ENCODE results near the gene PRDM12. TPM values are rescaled to one million over a fixed set of nuclear protein-coding genes. Genes with fewer than 3 reads are reported as not detected.
"Not testable (repeated sequence)": the region's sequence is repeated elsewhere in the genome, so short reads cannot be mapped to it uniquely, and the experiment has no call there.

Gene PRDM12
- polyA plus RNA-seq, 1 donor (not counting 4 experiments of a cell fraction or from before 2014, with no cell fraction given), result not detected

DNA sequence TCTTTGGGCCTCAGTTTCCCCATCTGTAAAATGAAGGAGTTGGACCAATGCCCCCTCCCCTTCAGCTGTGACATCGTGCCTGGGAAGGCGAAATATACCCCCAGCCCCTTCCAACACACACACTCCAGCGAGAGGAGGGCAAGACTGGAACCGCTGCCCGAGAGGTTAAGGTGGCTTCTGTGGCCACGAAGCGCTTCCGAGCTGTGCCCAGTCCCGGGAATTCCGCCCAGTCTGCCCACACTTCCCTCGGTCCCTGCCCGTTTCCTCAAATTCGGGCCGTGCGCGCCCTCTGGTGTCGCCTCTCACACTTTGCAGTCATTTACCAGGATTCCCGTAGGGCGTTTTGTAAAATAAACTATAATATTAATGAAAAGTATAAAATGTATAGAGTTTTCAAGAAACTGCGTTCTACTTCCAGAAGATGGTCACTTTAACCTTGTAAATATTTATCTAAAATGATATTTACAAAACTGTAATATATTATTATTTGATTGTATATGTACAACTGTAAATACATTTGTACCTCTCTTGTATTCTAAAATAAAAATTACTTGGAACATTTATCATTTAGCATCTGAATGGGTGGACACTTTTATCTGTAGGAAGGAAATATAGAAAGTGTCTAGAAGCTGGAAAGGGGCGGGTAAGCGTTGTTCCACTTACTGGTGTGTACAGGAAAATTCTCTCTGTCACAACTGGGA, 18.2 kb downstream of the PRDM12 start:
- peaks cover 11% of the 10 kb centered on the region for H3K4me1 ChIP-seq (ENCODE audit: control insufficient read depth, extremely low read depth, insufficient read depth, low read length)
- FAIRE-seq (no peak), DNase-seq (ENCODE audit: low read depth, low spot score) (no peak)
- H3K9me3 ChIP-seq (ENCODE audit: control insufficient read depth, low read depth, low read length), result no peaks in the 10 kb centered on the region
- peaks cover 5% of the 10 kb centered on the region for H3K27me3 ChIP-seq (ENCODE audit: control insufficient read depth, extremely low read depth, insufficient read depth, low read length)
- peak overlapping the region in 1 of 3 experiments; percentile 55 for H3K4me3 ChIP-seq (ENCODE audit: control insufficient read depth in 2 of 3, extremely low read depth in 1 of 3, insufficient read depth in 2 of 3, low read depth in 1 of 3, low read length in 3 of 3)
- H3K27ac ChIP-seq (ENCODE audit: control insufficient read depth, insufficient read depth, low read length), result no peak overlapping the region
- no peaks in the 10 kb centered on the region for H3K9me1 ChIP-seq (ENCODE audit: control insufficient read depth, extremely low read depth, insufficient read depth, low read length)
- no peaks in the 10 kb centered on the region for H3K36me3 ChIP-seq (ENCODE audit: control insufficient read depth in 2 of 2, extremely low read depth in 1 of 2, insufficient read depth in 2 of 2, low read length in 2 of 2)
- dilution Hi-C loops (cut with MboI; ENCODE audit: extremely low pct_ligation_motif_present, low sequenced_read_pairs), result no loop called here
- H2AFZ ChIP-seq (ENCODE audit: control insufficient read depth, low read length), result no peak overlapping the region
- H3K9ac ChIP-seq (ENCODE audit: control insufficient read depth, extremely low read depth, insufficient read depth, low read length), result no peak overlapping the region
- H3K4me2 ChIP-seq (ENCODE audit: control insufficient read depth, extremely low read depth, insufficient read depth, low read depth, low read length), result peak overlapping the region; percentile 85
- TF ChIP-seq, protein P1, sequence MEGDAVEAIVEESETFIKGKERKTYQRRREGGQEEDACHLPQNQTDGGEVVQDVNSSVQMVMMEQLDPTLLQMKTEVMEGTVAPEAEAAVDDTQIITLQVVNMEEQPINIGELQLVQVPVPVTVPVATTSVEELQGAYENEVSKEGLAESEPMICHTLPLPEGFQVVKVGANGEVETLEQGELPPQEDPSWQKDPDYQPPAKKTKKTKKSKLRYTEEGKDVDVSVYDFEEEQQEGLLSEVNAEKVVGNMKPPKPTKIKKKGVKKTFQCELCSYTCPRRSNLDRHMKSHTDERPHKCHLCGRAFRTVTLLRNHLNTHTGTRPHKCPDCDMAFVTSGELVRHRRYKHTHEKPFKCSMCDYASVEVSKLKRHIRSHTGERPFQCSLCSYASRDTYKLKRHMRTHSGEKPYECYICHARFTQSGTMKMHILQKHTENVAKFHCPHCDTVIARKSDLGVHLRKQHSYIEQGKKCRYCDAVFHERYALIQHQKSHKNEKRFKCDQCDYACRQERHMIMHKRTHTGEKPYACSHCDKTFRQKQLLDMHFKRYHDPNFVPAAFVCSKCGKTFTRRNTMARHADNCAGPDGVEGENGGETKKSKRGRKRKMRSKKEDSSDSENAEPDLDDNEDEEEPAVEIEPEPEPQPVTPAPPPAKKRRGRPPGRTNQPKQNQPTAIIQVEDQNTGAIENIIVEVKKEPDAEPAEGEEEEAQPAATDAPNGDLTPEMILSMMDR (optimal IDR thresholded peaks at IDR 0.05 in 1 of 3, IDR thresholded peaks at IDR 0.05 in 1 of 3, conservative IDR thresholded peaks at IDR 0.05 in 1 of 3; ENCODE audit: extremely low read depth in 1 of 3, insufficient read depth in 2 of 3, low read length in 3 of 3), result peak; percentile 66 to 85 (median 79)
- peak; percentile 49 for TF ChIP-seq EZH2 (IDR thresholded peaks at IDR 0.05; ENCODE audit: low read length)
- H4K20me1 ChIP-seq (ENCODE audit: control insufficient read depth, extremely low read depth, insufficient read depth, low read length), result no peaks in the 10 kb centered on the region
- no peaks in the 10 kb centered on the region for H3K79me2 ChIP-seq (ENCODE audit: control insufficient read depth, insufficient read depth, low read length)

DNA sequence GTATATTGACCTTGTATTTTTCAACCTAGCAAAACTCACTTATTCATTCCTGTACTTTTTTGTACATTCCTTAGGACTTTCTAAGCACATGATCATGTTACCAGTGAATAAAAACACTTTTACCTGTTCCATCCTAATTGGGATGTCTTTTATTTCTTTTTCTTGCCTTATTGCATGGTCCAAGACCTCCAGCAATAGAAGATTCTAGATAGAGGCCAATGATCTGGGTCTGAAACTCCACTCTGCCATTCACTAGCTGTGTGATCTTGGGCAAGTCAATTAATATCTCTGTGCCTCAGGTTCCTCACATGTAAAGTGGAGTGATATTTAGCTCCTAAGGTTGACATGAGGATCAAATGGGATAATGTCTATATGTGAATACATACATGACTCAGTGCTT, 20.7 kb downstream of the PRDM12 start:
- no peak for FAIRE-seq
- dilution Hi-C loops (cut with MboI; ENCODE audit: extremely low pct_ligation_motif_present, low sequenced_read_pairs), result no loop called here
- no peak overlapping the region for H3K27ac ChIP-seq (ENCODE audit: control insufficient read depth, insufficient read depth, low read length)

DNA sequence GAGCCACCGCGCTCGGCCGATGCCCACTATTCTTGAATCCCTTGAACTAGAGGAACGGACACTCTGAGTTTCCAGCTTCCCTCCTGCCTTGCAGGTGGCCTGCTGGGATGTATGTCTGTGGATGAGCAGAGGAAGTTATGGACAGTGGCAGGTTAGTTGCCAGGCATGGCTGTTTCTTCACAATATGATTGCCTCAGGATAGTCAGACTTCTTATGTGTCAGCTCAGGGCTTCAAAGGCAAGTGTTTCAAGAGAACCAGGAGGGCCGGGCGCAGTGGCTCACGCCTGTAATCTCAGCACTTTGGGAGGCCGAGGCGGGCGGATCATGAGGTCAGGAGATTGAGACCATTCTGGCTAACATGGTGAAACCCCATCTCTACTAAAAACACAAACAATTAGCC, 21.6 kb downstream of the PRDM12 start:
- H4K20me1 ChIP-seq (ENCODE audit: control insufficient read depth, extremely low read depth, insufficient read depth, low read length); H3K27me3 ChIP-seq (ENCODE audit: control insufficient read depth, extremely low read depth, insufficient read depth, low read length); H3K9me3 ChIP-seq (ENCODE audit: control insufficient read depth, low read depth, low read length); H3K79me2 ChIP-seq (ENCODE audit: control insufficient read depth, insufficient read depth, low read length); H2AFZ ChIP-seq (ENCODE audit: control insufficient read depth, low read length); H3K9ac ChIP-seq (ENCODE audit: control insufficient read depth, extremely low read depth, insufficient read depth, low read length); H3K4me3 ChIP-seq (ENCODE audit: control insufficient read depth in 2 of 3, extremely low read depth in 1 of 3, insufficient read depth in 2 of 3, low read depth in 1 of 3, low read length in 3 of 3); DNase-seq (ENCODE audit: low read depth, low spot score); H3K4me1 ChIP-seq (ENCODE audit: control insufficient read depth, extremely low read depth, insufficient read depth, low read length); H3K9me1 ChIP-seq (ENCODE audit: control insufficient read depth, extremely low read depth, insufficient read depth, low read length); FAIRE-seq; H3K4me2 ChIP-seq (ENCODE audit: control insufficient read depth, extremely low read depth, insufficient read depth, low read depth, low read length); H3K36me3 ChIP-seq (ENCODE audit: control insufficient read depth in 2 of 2, extremely low read depth in 1 of 2, insufficient read depth in 2 of 2, low read length in 2 of 2); H3K27ac ChIP-seq (ENCODE audit: control insufficient read depth, insufficient read depth, low read length); dilution Hi-C loops (cut with MboI; ENCODE audit: extremely low pct_ligation_motif_present, low sequenced_read_pairs): not testable (repeated sequence)

More for the DNA sequence above, 20.7 kb downstream of the PRDM12 start:
- H2AFZ ChIP-seq (ENCODE audit: control insufficient read depth, low read length), result no peak overlapping the region
- TF ChIP-seq EZH2 (IDR thresholded peaks at IDR 0.05; ENCODE audit: low read length), result no peak
- TF ChIP-seq, protein P1 (optimal IDR thresholded peaks at IDR 0.05 in 1 of 3, IDR thresholded peaks at IDR 0.05 in 1 of 3, conservative IDR thresholded peaks at IDR 0.05 in 1 of 3; ENCODE audit: extremely low read depth in 1 of 3, insufficient read depth in 2 of 3, low read length in 3 of 3), result no peak
- no peak overlapping the region for H3K4me2 ChIP-seq (ENCODE audit: control insufficient read depth, extremely low read depth, insufficient read depth, low read depth, low read length)
- no peak overlapping the region for H3K4me3 ChIP-seq (ENCODE audit: control insufficient read depth in 2 of 3, extremely low read depth in 1 of 3, insufficient read depth in 2 of 3, low read depth in 1 of 3, low read length in 3 of 3)
- H3K79me2 ChIP-seq (ENCODE audit: control insufficient read depth, insufficient read depth, low read length), result no peaks in the 10 kb centered on the region
- DNase-seq (ENCODE audit: low read depth, low spot score), result no peak
- H3K36me3 ChIP-seq (ENCODE audit: control insufficient read depth in 2 of 2, extremely low read depth in 1 of 2, insufficient read depth in 2 of 2, low read length in 2 of 2), result no peaks in the 10 kb centered on the region
- peaks cover 5% of the 10 kb centered on the region for H3K27me3 ChIP-seq (ENCODE audit: control insufficient read depth, extremely low read depth, insufficient read depth, low read length)
- H3K4me1 ChIP-seq (ENCODE audit: control insufficient read depth, extremely low read depth, insufficient read depth, low read length), result peaks cover 11% of the 10 kb centered on the region
- H3K9me3 ChIP-seq (ENCODE audit: control insufficient read depth, low read depth, low read length), result no peaks in the 10 kb centered on the region
- H3K9me1 ChIP-seq (ENCODE audit: control insufficient read depth, extremely low read depth, insufficient read depth, low read length), result no peaks in the 10 kb centered on the region
- H3K9ac ChIP-seq (ENCODE audit: control insufficient read depth, extremely low read depth, insufficient read depth, low read length), result no peak overlapping the region
- no peaks in the 10 kb centered on the region for H4K20me1 ChIP-seq (ENCODE audit: control insufficient read depth, extremely low read depth, insufficient read depth, low read length)
